Neuronal stem cell (in vitro differentiated cells): ENCODE results near the gene DEAF1.

Experiments used
- DNase-seq: peaks from one replicate; pipeline ENCODE4 v3.0.0-alpha.2; 2013; ENCODE audit warnings: low spot score
- H2AFZ ChIP-seq: one replicate; pipeline ENCODE4 v1.6.1; 2013; ENCODE audit warnings: mild to moderate bottlenecking, low read length, inconsistent platforms
- H2AK5ac ChIP-seq: 2 replicates; pipeline ENCODE4 v1.6.1; 2013; ENCODE audit warnings: low read depth, mild to moderate bottlenecking, inconsistent platforms, low read length, moderate library complexity, mixed read lengths
- H2BK120ac ChIP-seq: 2 replicates; pipeline ENCODE4 v1.6.1; 2013; ENCODE audit warnings: low read depth, mild to moderate bottlenecking, inconsistent platforms, low read length, moderate library complexity, mixed read lengths
- H2BK12ac ChIP-seq: one replicate; pipeline ENCODE4 v1.6.1; 2013; ENCODE audit warnings: low read length, inconsistent platforms
- H2BK15ac ChIP-seq: 2 replicates; pipeline ENCODE4 v1.6.1; 2013; ENCODE audit warnings: mild to moderate bottlenecking, low read length, inconsistent platforms, mixed read lengths
- H2BK5ac ChIP-seq: one replicate; pipeline ENCODE4 v1.6.1; 2013; ENCODE audit warnings: inconsistent platforms, mild to moderate bottlenecking, low read length, moderate library complexity
- H3K14ac ChIP-seq: one replicate; pipeline ENCODE4 v1.6.1; 2013; ENCODE audit warnings: low read length, inconsistent platforms
- H3K18ac ChIP-seq: 2 replicates; pipeline ENCODE4 v1.6.1; 2013; ENCODE audit warnings: low read length, inconsistent platforms
- H3K23ac ChIP-seq: 2 replicates; pipeline ENCODE4 v1.6.1; 2013; ENCODE audit warnings: low read depth, mild to moderate bottlenecking, mixed read lengths, low read length, inconsistent platforms; ENCODE audit not compliant: poor library complexity
- H3K27ac ChIP-seq: replicated peaks from 3 replicates; pipeline ENCODE4 v1.5.1; 2013; ENCODE audit warnings: low read length, inconsistent platforms
- H3K27me3 ChIP-seq, 3 experiments: 2 replicates each; pipeline ENCODE4 v1.6.1; 2013; ENCODE audit warnings: low read length in 3 of 3, mild to moderate bottlenecking in 2 of 3, inconsistent platforms in 1 of 3, low read depth in 1 of 3, mixed read lengths in 1 of 3, moderate library complexity in 1 of 3; ENCODE audit not compliant: control insufficient read depth in 3 of 3, insufficient read depth in 3 of 3
- H3K36me3 ChIP-seq, 2 donors: replicated peaks in 1 of 2; 2 replicates each; pipeline ENCODE4 v1.6.1; 2013; ENCODE audit warnings: low read length in 2 of 2; ENCODE audit not compliant: control insufficient read depth in 2 of 2, insufficient read depth in 2 of 2
- H3K4ac ChIP-seq: 2 replicates; pipeline ENCODE4 v1.6.1; 2013; ENCODE audit warnings: inconsistent platforms, mild to moderate bottlenecking, low read length, moderate library complexity
- H3K4me1 ChIP-seq, 2 donors: 1 replicate in 1 of 2; 2 replicates in 1 of 2; pipeline ENCODE4 v1.6.1; 2013; ENCODE audit warnings: low read length in 2 of 2, low read depth in 1 of 2; ENCODE audit not compliant: control insufficient read depth in 2 of 2, insufficient read depth in 1 of 2
- H3K4me2 ChIP-seq: one replicate; pipeline ENCODE4 v1.6.1; 2013; ENCODE audit warnings: mild to moderate bottlenecking, low read length, inconsistent platforms; ENCODE audit not compliant: insufficient read depth, poor library complexity, severe bottlenecking
- H3K4me3 ChIP-seq, 2 donors: 2 replicates each; pipeline ENCODE4 v1.5.1; 2013; ENCODE audit warnings: low read length in 2 of 2, mild to moderate bottlenecking in 2 of 2, inconsistent platforms in 1 of 2, moderate library complexity in 1 of 2
- H3K79me1 ChIP-seq: one replicate; pipeline ENCODE4 v1.6.1; 2013; ENCODE audit warnings: low read depth, mild to moderate bottlenecking, inconsistent platforms, low read length, moderate library complexity
- H3K9ac ChIP-seq: one replicate; pipeline ENCODE4 v1.6.1; 2013; ENCODE audit warnings: mild to moderate bottlenecking, low read depth, low read length, inconsistent platforms; ENCODE audit not compliant: poor library complexity
- H3K9me3 ChIP-seq, 2 donors: replicated peaks in 1 of 2; 2 replicates each; pipeline versions ENCODE3 to v1.6.1; 2013; ENCODE audit warnings: low read length in 2 of 2, mild to moderate bottlenecking in 2 of 2, inconsistent platforms in 1 of 2, low read depth in 1 of 2, mixed read lengths in 1 of 2, moderate library complexity in 1 of 2; ENCODE audit not compliant: control insufficient read depth in 2 of 2, insufficient read depth in 1 of 2
- H4K8ac ChIP-seq: one replicate; pipeline ENCODE4 v1.6.1; 2013; ENCODE audit warnings: low read depth, mild to moderate bottlenecking, inconsistent platforms, low read length, moderate library complexity
- H4K91ac ChIP-seq: one replicate; pipeline ENCODE4 v1.6.1; 2013; ENCODE audit warnings: low read length, low read depth, mild to moderate bottlenecking, inconsistent platforms; ENCODE audit not compliant: poor library complexity
- WGBS, 2 donors: extraction: QIAGEN DNeasy Blood & Tissue Kit; methylation state at CpG; one replicate each; pipeline ENCODE4 v1.1.7; 2013; ENCODE audit warnings: missing lambda C conversion rate in 2 of 2, mixed read lengths in 1 of 2; ENCODE audit not compliant: insufficient read length in 2 of 2, insufficient replicate concordance in 1 of 2; ENCODE audit errors: extremely low coverage in 2 of 2; 5-methylcytosine and 5-hydroxymethylcytosine counted together

DEAF1 gene

GRCh38 chr11:611001-611996, 83.7 kb downstream of the DEAF1 start:
- WGBS, 2 donors, result no CpG with 5 or more reads among the region's 49 CpGs
- H3K36me3 ChIP-seq, result peaks cover 58 to 81% of the 10 kb centered on the region in 2 donors

GRCh38 chr11:610146-610801, 84.7 kb downstream of the DEAF1 start:
- H2BK12ac ChIP-seq, result no peak overlapping the region
- H2AK5ac ChIP-seq, result no peak overlapping the region
- H2BK5ac ChIP-seq, result peak overlapping the region; percentile 66
- H3K23ac ChIP-seq, result peak overlapping the region; percentile 44
- H3K18ac ChIP-seq, result no peak overlapping the region
- H3K14ac ChIP-seq, result no peak overlapping the region
- peaks cover 0 to 2% (median 0%) of the 10 kb centered on the region in 3 experiments for H3K27me3 ChIP-seq
- no peaks in the 10 kb centered on the region for H3K9me3 ChIP-seq
- no peak for DNase-seq
- H3K27ac ChIP-seq, result no peak overlapping the region
- peaks cover 17% of the 10 kb centered on the region for H3K79me1 ChIP-seq
- no peak overlapping the region for H3K9ac ChIP-seq
- H3K4me2 ChIP-seq, result no peak overlapping the region
- peaks cover 67 to 91% of the 10 kb centered on the region in 2 donors for H3K36me3 ChIP-seq
- H2BK120ac ChIP-seq, result no peak overlapping the region
- H2AFZ ChIP-seq, result no peak overlapping the region
- WGBS, 2 donors, result no CpG with 5 or more reads among the region's 18 CpGs
- peaks cover 3% of the 10 kb centered on the region in 2 donors for H3K4me1 ChIP-seq
- no peak overlapping the region for H3K4ac ChIP-seq
- no peak overlapping the region for H4K91ac ChIP-seq
- H4K8ac ChIP-seq, result peak overlapping the region; percentile 65
- no peak overlapping the region for H3K4me3 ChIP-seq
- H2BK15ac ChIP-seq, result no peak overlapping the region

More at GRCh38 chr11:611001-611996, 83.7 kb downstream of the DEAF1 start:
- no peak overlapping the region for H3K4me3 ChIP-seq
- peaks cover 17% of the 10 kb centered on the region for H3K79me1 ChIP-seq
- peak overlapping the region; percentile 44 for H3K23ac ChIP-seq
- no peak overlapping the region for H3K4me2 ChIP-seq
- H3K4ac ChIP-seq, result no peak overlapping the region
- H4K8ac ChIP-seq, result no peak overlapping the region
- DNase-seq, result no peak
- H3K18ac ChIP-seq, result no peak overlapping the region
- no peak overlapping the region for H2BK12ac ChIP-seq
- no peak overlapping the region for H2AK5ac ChIP-seq
- H2BK15ac ChIP-seq, result no peak overlapping the region
- H4K91ac ChIP-seq, result no peak overlapping the region
- H2BK120ac ChIP-seq, result no peak overlapping the region
- no peaks in the 10 kb centered on the region for H3K9me3 ChIP-seq
- peak overlapping the region; percentile 66 for H2BK5ac ChIP-seq
- H3K9ac ChIP-seq, result no peak overlapping the region
- H3K4me1 ChIP-seq, result peaks cover 3 to 7% of the 10 kb centered on the region in 2 donors
- H2AFZ ChIP-seq, result no peak overlapping the region
- no peak overlapping the region for H3K27ac ChIP-seq
- H3K27me3 ChIP-seq, result peaks cover 0 to 2% (median 0%) of the 10 kb centered on the region in 3 experiments
- no peak overlapping the region for H3K14ac ChIP-seq

GRCh38 chr11:609341-609811, 85.6 kb downstream of the DEAF1 start:
- peak overlapping the region; percentile 22 for H2BK12ac ChIP-seq
- H2BK5ac ChIP-seq, result peak overlapping the region; percentile 24
- H2BK120ac ChIP-seq, result no peak overlapping the region
- H3K4me3 ChIP-seq, result no peak overlapping the region
- H3K9me3 ChIP-seq, result no peaks in the 10 kb centered on the region
- no peak overlapping the region for H3K23ac ChIP-seq
- peaks cover 74 to 96% of the 10 kb centered on the region in 2 donors for H3K36me3 ChIP-seq
- H3K79me1 ChIP-seq, result peaks cover 13% of the 10 kb centered on the region
- no peak overlapping the region for H3K18ac ChIP-seq
- no peak overlapping the region for H3K9ac ChIP-seq
- H2AK5ac ChIP-seq, result no peak overlapping the region
- H3K4me2 ChIP-seq, result no peak overlapping the region
- no peak overlapping the region for H4K91ac ChIP-seq
- no peak overlapping the region for H3K14ac ChIP-seq
- H3K4ac ChIP-seq, result no peak overlapping the region
- no peak overlapping the region for H4K8ac ChIP-seq
- H3K27ac ChIP-seq, result no peak overlapping the region
- WGBS, 2 donors, result no CpG with 5 or more reads among the region's 28 CpGs
- H3K4me1 ChIP-seq, result no peaks in the 10 kb centered on the region
- H2BK15ac ChIP-seq, result no peak overlapping the region
- peaks cover 0 to 2% (median 0%) of the 10 kb centered on the region in 3 experiments for H3K27me3 ChIP-seq
- H2AFZ ChIP-seq, result no peak overlapping the region
- no peak for DNase-seq
